ENCODE results near the gene FAM228B. TPM values are rescaled to one million over a fixed set of nuclear protein-coding genes. Genes with fewer than 3 reads are reported as not detected.

Gene FAM228B
- total RNA-seq, 1 donor from 2014 or later = 38.0 TPM

DNA sequence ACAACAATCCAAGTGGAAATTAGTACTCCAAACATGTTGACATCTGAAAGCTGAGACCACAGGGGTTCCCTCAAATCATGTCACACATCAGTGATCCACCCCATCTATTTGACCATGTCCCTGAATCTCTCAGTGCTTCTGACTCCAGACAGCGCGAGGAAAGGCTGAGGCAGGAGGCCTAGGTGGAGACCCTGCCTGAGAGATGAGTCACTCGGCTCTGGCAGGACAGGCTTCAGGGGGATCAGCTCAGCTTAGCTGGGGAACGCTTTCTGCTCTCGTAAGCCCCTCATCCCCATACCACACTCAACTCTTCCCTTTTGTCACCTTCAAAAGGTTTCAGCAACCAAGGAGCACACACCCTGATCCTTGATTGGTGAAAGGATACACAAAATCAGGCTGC lies 45.8 kb downstream of the FAM228B start:
- peaks cover 9% of the 10 kb centered on the region for H3K9me3 Mint-ChIP-seq
- H3K27me3 Mint-ChIP-seq (ENCODE audit: low read depth) = no peaks in the 10 kb centered on the region
- peaks cover 3% of the 10 kb centered on the region for H3K36me3 Mint-ChIP-seq

GRCh38 chr2:24174851-24175277 lies 51.6 kb downstream of the FAM228B start, which contains the start of gene FAM228A:
Gene FAM228A, plus strand, starts transcription at chr2:24175053. Its CDS starts 428 bp downstream, at chr2:24175481.
- Mint-ChIP-seq H3K27me3 (ENCODE audit: low read depth) (no peaks in the 10 kb centered on the region), H3K27ac (no peak within 1 kb of the TSS), H3K4me3 (no peak within 1 kb of the TSS), H3K9me3 (peaks cover 11% of the 10 kb centered on the region), H3K4me1 (no peaks in the 10 kb centered on the region), H3K36me3 (peaks cover 4% of the 10 kb centered on the region)
- no peak for DNase-seq (ENCODE audit: low spot score in 2 of 2, unreplicated experiment in 2 of 2)
- TF ChIP-seq, protein P1, sequence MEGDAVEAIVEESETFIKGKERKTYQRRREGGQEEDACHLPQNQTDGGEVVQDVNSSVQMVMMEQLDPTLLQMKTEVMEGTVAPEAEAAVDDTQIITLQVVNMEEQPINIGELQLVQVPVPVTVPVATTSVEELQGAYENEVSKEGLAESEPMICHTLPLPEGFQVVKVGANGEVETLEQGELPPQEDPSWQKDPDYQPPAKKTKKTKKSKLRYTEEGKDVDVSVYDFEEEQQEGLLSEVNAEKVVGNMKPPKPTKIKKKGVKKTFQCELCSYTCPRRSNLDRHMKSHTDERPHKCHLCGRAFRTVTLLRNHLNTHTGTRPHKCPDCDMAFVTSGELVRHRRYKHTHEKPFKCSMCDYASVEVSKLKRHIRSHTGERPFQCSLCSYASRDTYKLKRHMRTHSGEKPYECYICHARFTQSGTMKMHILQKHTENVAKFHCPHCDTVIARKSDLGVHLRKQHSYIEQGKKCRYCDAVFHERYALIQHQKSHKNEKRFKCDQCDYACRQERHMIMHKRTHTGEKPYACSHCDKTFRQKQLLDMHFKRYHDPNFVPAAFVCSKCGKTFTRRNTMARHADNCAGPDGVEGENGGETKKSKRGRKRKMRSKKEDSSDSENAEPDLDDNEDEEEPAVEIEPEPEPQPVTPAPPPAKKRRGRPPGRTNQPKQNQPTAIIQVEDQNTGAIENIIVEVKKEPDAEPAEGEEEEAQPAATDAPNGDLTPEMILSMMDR (IDR thresholded peaks at IDR 0.05; ENCODE audit: unreplicated experiment) = no peak

More for the DNA sequence above, 45.8 kb downstream of the FAM228B start:
- no peak for DNase-seq (ENCODE audit: low spot score in 2 of 2, unreplicated experiment in 2 of 2)
- no peak overlapping the region for H3K4me3 Mint-ChIP-seq
- TF ChIP-seq, protein P1 (IDR thresholded peaks at IDR 0.05; ENCODE audit: unreplicated experiment) = no peak
- H3K27ac Mint-ChIP-seq = no peak overlapping the region
- no peaks in the 10 kb centered on the region for H3K4me1 Mint-ChIP-seq

- H3K36me3 Mint-ChIP-seq = peaks cover 4% of the 10 kb centered on the region
- TF ChIP-seq, protein P1 (IDR thresholded peaks at IDR 0.05; ENCODE audit: unreplicated experiment) = no peak
- H3K27me3 Mint-ChIP-seq (ENCODE audit: low read depth) = no peaks in the 10 kb centered on the region
Measured at GRCh38 chr2:24175631-24176187, 52.4 kb downstream of the FAM228B start.

DNA sequence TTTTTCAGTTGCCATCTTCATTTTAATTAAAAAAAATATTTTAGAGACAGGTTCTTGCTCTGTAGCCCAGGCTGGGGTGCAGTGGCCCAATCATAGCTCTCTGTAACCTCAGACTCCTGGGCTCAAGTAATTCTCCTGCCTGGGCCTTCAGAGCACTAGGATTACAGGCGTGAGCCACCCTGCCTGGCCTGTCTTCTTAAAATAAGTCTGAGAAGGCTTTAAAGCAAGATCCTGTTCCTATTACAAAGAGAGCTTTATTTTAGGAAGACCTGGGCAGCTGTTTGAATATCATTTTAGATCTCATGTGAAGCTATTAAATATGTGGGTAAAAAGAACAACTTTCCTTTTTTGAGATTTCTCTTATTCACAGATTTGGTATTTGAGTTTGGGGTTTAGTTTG lies 53.1 kb downstream of the FAM228B start:
- peaks cover 11% of the 10 kb centered on the region for H3K9me3 Mint-ChIP-seq
- H3K36me3 Mint-ChIP-seq = peaks cover 4% of the 10 kb centered on the region
- TF ChIP-seq, protein P1 (IDR thresholded peaks at IDR 0.05; ENCODE audit: unreplicated experiment) = no peak
- H3K4me3 Mint-ChIP-seq = no peak overlapping the region
- no peaks in the 10 kb centered on the region for H3K4me1 Mint-ChIP-seq
- no peak for DNase-seq (ENCODE audit: low spot score in 2 of 2, unreplicated experiment in 2 of 2)
- no peak overlapping the region for H3K27ac Mint-ChIP-seq
- no peaks in the 10 kb centered on the region for H3K27me3 Mint-ChIP-seq (ENCODE audit: low read depth)

More at GRCh38 chr2:24175631-24176187, 52.4 kb downstream of the FAM228B start:
- no peak overlapping the region for H3K4me3 Mint-ChIP-seq
- H3K4me1 Mint-ChIP-seq = no peaks in the 10 kb centered on the region
- peaks cover 11% of the 10 kb centered on the region for H3K9me3 Mint-ChIP-seq
- DNase-seq (ENCODE audit: low spot score in 2 of 2, unreplicated experiment in 2 of 2) = no peak
- H3K27ac Mint-ChIP-seq = no peak overlapping the region

DNA sequence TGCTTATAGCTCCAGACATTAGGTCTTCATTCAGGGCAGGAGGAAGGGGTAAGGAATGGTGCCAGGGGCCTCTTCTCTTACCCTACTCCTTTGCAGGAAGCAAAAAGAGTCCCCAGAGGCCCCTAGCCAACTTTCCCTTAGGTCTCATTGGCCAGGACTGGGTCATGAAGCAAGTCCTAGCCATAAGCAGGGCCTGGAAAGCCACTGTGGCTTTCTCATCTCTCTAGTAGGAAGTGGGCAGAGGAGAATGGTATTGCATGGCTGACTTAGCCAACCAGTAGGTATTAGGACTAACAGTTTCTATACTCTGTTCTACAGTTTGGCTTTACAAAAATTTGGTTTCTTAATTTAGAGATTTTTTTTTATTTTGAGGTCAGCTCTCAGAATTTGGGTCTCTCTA lies 56.4 kb downstream of the FAM228B start:
- Mint-ChIP-seq H3K27me3 (ENCODE audit: low read depth) (no peaks in the 10 kb centered on the region), H3K4me1 (no peaks in the 10 kb centered on the region), H3K4me3 (no peak overlapping the region), H3K9me3 (no peaks in the 10 kb centered on the region), H3K27ac (no peak overlapping the region), H3K36me3 (no peaks in the 10 kb centered on the region)
- DNase-seq (ENCODE audit: low spot score in 2 of 2, unreplicated experiment in 2 of 2) = no peak
- TF ChIP-seq, protein P1 (IDR thresholded peaks at IDR 0.05; ENCODE audit: unreplicated experiment) = no peak

Measured in mesothelial cell of epicardium (in vitro differentiated cells).